ENCODE data around the gene PRND. TPM values are rescaled to one million over a fixed set of nuclear protein-coding genes. Genes with fewer than 3 reads are reported as not detected.
"Not testable (repeated sequence)": the region's sequence is repeated elsewhere in the genome, so short reads cannot be mapped to it uniquely, and the experiment has no call there.

Gene PRND
- total RNA-seq, 1 donor from 2014 or later: 1.8 TPM

GRCh38 chr20:4708036-4708435 is 13.7 kb upstream of the PRND start:
- DNase-seq (ENCODE audit: low read depth, low spot score): no peak

GRCh38 chr20:4708856-4709255 is 12.9 kb upstream of the PRND start:
- DNase-seq (ENCODE audit: low read depth, low spot score): no peak

- DNase-seq (ENCODE audit: low read depth, low spot score): no peak
Observed at GRCh38 chr20:4709261-4710105, 12.2 kb upstream of the PRND start.

- DNase-seq (ENCODE audit: low read depth, low spot score): no peak
Observed at GRCh38 chr20:4710106-4710475, 11.6 kb upstream of the PRND start.

GRCh38 chr20:4711511-4711910 is 10.2 kb upstream of the PRND start:
- DNase-seq (ENCODE audit: low read depth, low spot score): no peak

GRCh38 chr20:4713401-4713800 is 8.3 kb upstream of the PRND start:
- no peak for DNase-seq (ENCODE audit: low read depth, low spot score)

- no peak for DNase-seq (ENCODE audit: low read depth, low spot score)
Observed at GRCh38 chr20:4714818-4715217, 6.9 kb upstream of the PRND start.

GRCh38 chr20:4717816-4718570 is 3.7 kb upstream of the PRND start:
- no peak for DNase-seq (ENCODE audit: low read depth, low spot score)

GRCh38 chr20:4719190-4719589 is 2.5 kb upstream of the PRND start:
- DNase-seq (ENCODE audit: low read depth, low spot score): no peak

- no peak for DNase-seq (ENCODE audit: low read depth, low spot score)
Observed at GRCh38 chr20:4720041-4720976, 1.4 kb upstream of the PRND start.

- no peak for DNase-seq (ENCODE audit: low read depth, low spot score)
Observed at GRCh38 chr20:4720977-4721349, 746 bp upstream of the PRND start.

- DNase-seq (ENCODE audit: low read depth, low spot score): no peak
Observed at GRCh38 chr20:4722571-4722970, 862 bp downstream of the PRND start.

- no peak for DNase-seq (ENCODE audit: low read depth, low spot score)
Observed at GRCh38 chr20:4722993-4723392, 1.3 kb downstream of the PRND start.

- DNase-seq (ENCODE audit: low read depth, low spot score): not testable (repeated sequence)
Observed at GRCh38 chr20:4723553-4723952, 1.8 kb downstream of the PRND start.

- no peak for DNase-seq (ENCODE audit: low read depth, low spot score)
Observed at GRCh38 chr20:4724459-4725262, 3.0 kb downstream of the PRND start.

GRCh38 chr20:4725263-4725550 is 3.5 kb downstream of the PRND start:
- no peak for DNase-seq (ENCODE audit: low read depth, low spot score)

GRCh38 chr20:4726710-4727397 is 5.1 kb downstream of the PRND start:
- no peak for DNase-seq (ENCODE audit: low read depth, low spot score)

GRCh38 chr20:4728120-4728760 is 6.5 kb downstream of the PRND start:
- no peak for DNase-seq (ENCODE audit: low read depth, low spot score)

GRCh38 chr20:4729265-4729664 is 7.6 kb downstream of the PRND start:
- no peak for DNase-seq (ENCODE audit: low read depth, low spot score)

- DNase-seq (ENCODE audit: low read depth, low spot score): peak; percentile 10
Observed at GRCh38 chr20:4730780-4731179, 9.1 kb downstream of the PRND start.
